Kidney glomerular epithelial cell (primary cell): ENCODE measurements around the gene ULK4.
"Not testable (repeated sequence)": the region's sequence is repeated elsewhere in the genome, so short reads cannot be mapped to it uniquely, and the experiment has no call there.

Experiments used
- DNase-seq: peaks from one replicate; lab custom pipeline; 2025; lab: John Stamatoyannopoulos, UW

Gene ULK4

GRCh38 chr3:41578798-41579197 is 383.1 kb downstream of the ULK4 start:
- no peak for DNase-seq

GRCh38 chr3:41575724-41576123 is 386.2 kb downstream of the ULK4 start:
- no peak for DNase-seq

DNA sequence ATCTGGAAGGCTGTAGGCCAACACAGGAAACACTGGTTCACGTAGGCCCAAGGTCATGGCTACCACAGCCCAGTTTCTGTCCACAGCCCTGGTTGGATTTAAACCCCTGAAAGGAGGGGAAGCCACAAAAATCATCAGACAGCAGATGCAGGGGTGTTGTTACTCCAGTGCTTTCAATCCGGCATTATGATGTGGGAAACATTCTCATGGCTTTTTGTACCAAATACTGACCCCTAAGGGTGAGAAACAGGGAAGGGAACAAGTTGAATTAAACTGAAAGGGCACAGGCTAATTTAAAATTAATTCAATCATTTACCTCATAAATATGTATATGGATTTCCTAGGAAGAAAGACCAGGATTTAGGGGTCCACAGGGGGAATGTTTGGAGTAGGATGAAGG is 387.0 kb downstream of the ULK4 start:
- DNase-seq = no peak

GRCh38 chr3:41573591-41573990 is 388.3 kb downstream of the ULK4 start:
- DNase-seq = no peak

- DNase-seq = no peak
Measured at GRCh38 chr3:41572092-41572491, 389.8 kb downstream of the ULK4 start.

DNA sequence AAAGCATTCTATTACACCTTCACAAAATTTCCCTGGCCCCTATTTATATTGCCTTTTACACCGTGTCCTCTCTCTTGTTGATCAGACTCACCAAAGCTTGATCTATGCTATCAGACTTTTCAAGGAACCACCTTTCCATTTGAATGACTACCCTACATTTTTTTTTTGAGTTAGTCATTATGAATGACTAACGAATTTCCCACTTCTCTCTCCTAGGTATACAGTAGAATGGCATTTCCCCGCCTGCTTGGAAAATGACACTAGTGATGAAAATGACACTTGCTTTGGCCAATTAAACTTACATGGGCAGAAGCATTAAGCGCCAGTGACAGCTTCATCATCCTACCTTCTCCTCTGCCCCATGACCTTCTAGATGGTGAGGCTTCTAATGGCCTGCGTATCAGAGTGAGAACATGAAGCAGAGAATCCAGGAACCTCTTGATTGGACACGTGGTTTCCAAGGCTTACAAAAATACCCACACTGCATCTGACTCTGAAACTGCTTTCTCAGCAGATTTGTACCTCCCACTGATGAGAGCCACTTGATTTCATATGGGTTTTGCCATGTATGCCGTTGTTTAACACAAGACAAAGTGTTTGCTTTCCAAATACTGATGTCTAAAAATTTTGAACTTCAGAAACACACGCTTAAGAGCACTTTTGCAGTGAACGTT is 392.1 kb downstream of the ULK4 start:
- DNase-seq = no peak

DNA sequence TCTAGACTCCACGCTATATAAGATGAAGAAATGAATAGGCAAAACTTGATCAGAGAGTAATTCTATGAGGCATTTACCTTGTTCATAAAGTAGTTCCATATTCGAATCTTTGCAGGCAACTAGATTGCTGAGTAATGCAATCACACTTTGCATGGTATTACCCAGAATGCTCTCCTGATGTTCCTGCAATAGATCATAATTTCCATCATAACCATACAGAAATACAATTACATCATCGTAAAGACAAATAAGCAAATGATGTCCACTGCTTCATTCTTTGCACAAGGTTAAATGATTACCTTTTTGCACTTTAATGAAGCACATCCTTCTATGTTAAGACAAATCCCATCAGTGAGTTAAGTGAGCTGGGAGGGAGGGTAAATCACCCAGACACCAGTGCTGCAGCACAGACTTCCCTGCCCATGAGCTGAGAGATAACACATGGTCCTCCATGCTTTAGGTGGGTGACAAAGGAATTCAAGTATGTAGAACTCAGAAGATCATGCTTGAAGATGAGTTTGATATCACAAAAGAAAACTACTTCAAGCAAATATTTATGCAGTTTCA is 395.9 kb downstream of the ULK4 start:
- no peak for DNase-seq

DNA sequence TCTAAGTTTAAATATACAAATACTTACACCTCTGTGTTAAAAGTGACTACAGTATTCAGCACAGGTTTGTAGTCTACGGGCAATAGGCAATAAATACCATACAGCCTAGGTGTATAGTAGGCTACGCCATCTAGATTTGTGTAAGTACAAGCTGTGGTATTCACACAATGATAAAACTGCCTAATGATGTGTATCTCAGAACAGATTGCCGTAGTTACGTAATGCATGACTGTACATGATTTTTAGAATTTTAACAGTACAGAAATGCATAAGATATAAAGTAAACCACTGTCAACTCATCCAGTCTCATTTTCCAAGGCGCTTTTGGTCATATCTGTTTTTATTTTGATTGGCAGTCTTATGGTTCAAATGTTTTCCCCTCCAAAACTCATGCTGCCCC is 396.9 kb downstream of the ULK4 start:
- no peak for DNase-seq

GRCh38 chr3:41556245-41556644 is 405.7 kb downstream of the ULK4 start:
- not testable (repeated sequence) for DNase-seq

GRCh38 chr3:41532976-41533375 is 428.9 kb downstream of the ULK4 start:
- no peak for DNase-seq

DNA sequence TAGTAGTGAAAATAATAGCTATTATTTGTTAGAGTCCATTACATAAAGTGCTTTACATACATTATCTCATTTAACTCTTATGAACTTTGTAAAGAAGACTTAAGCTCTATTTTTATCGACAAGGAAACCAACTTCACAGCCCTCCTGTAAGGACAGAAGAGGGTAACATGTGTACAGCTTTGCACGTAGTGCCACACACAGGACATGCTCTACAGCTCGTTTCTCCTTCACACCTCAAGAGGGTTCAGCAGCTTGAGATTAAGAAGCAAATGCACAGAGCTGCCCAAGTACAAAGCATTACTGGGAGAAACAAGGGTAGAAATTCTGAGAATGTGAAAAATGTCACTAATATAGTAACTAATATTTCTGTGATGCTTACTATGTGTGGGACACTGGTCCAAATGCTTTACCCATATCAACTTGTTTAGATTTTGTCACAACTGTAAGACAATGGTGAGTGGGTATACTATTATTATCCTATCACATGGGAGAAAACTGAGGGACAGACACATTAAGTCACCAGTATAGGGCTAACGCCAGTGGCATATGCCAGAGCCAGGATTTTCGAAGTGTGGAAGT is 434.8 kb downstream of the ULK4 start:
- DNase-seq = no peak

DNA sequence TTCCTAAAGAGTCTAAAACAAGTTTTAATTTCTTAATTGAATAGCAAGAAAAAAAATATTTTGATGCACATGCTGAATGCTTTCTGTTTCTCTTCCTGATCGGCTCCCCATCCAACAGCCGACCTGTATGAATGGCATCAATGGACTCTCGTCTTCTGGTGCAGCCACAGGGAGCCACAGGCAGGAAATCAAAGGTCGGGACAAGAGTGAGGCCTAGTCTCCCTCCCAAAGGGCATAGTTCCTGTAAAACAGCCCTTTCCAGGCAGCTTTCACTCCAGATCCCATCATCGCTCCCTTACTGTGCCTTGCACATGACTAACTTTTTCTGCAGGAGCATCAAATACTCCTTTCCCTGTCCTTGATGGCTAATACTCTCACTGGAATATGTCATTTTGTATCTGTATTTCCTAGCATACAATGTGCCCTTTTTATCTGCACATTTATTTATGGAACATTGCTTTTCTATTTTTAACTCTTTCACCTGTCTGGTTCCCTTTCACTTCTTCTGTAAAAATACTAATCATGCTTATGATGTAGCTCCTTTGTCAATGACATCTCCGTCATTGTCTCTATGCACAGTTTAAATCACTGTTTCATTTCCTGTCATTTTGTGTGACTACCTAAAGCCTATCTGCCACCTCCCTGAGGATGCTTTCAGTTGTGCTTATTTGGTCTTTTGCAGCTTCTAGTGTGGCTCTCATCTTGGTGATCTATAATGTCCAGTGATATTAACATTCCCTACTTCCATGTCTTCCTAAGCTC is 436.4 kb downstream of the ULK4 start:
- DNase-seq = no peak

- DNase-seq = no peak
Measured at GRCh38 chr3:41523897-41524296, 438.0 kb downstream of the ULK4 start.

DNA sequence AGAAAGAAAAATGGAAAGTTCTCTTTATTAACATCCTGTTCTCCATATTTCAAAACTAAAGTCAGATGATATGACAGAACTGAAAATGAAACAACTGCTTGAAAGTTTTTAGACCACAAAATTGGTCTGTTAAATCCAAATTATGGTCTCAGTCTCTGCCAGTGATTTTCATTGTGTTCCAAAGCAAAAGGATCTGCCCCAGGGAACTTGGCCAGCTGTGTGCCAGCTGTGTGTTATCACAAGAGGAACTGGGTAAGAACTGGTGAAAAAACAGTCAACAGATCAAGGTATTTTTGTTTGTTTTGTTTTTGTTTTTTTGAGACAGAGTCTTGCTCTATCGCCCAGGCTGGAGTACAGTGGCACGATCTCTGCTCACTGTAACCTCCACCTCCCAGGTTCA is 439.3 kb downstream of the ULK4 start:
- DNase-seq = no peak

DNA sequence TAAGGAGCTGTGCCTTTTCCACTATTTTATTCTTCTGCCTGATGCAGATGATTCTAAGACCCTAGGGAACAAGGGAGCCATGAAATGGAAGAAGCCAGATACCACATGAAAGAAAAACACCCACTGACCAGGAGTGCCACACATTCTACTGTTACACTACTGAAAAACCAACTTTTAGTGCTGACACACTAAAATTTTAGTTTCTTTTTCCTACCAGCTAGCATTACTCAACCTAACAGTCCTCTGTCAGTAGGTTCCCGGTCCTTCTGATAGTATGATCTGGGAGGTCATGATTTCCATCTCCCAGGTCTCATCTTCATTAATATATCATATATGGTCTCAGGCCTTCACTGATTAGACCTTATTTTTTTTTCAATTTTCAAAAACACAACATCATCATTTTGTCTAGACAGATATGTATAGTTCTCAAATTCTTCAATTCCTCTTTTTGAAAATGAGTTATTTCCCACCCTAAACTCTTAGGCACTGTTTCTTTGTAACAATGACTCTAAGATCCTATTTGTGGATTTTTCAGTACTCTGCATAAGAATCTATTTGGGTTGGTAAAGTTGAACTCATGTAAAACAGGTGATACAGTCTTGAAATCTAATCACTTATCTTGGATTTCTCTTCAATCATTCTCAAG is 440.8 kb downstream of the ULK4 start:
- no peak for DNase-seq

GRCh38 chr3:41519746-41520145 is 442.2 kb downstream of the ULK4 start:
- no peak for DNase-seq

GRCh38 chr3:41518626-41519025 is 443.3 kb downstream of the ULK4 start:
- no peak for DNase-seq

GRCh38 chr3:41508063-41508696 is 453.7 kb downstream of the ULK4 start:
- no peak for DNase-seq

DNA sequence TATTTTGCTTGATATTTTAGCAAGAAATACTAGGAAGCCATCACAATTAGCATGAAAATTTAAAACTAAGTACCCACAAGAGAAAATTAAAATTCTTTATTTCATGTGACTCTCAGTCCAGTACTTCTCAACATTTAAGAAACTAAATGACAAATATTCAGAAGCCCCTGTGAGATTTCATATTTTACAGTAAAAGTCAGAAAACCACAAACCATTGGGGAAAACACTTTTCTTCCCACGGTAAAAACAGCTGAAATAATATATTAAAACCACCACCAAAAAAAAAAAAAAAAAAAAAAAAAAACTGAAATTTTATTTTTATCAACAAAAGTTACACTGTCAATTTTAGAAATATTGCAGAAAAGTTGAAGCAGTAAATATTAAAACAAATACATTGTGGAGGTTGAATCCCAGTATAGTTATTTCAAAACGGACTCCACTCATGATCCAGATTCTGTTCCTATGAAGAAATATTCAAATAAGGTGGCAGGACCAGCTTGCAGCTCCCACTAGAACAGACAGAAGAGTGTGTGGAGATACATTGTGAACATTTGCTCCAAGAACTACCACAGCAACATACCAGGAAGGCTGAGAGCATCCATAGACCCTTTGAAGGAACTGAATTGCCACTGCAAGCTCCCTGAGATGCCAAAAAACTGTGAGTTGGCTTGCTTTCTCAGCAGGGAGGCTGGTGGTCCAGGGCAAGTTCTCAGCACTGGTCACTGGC is 454.4 kb downstream of the ULK4 start:
- no peak for DNase-seq

GRCh38 chr3:41503998-41504623 is 457.8 kb downstream of the ULK4 start:
- DNase-seq = no peak

GRCh38 chr3:41502481-41502880 is 459.4 kb downstream of the ULK4 start:
- DNase-seq = no peak
